GM15510 (cell line): ENCODE results near the gene CDKAL1.

Experiments
- POLR2A ChIP-seq: IDR thresholded peaks from 3 replicates; pipeline ENCODE4 v1.6.1; 2011; ENCODE audit warnings: borderline replicate concordance; ENCODE audit not compliant: insufficient read length; ENCODE audit errors: extremely low read depth

Gene CDKAL1

DNA sequence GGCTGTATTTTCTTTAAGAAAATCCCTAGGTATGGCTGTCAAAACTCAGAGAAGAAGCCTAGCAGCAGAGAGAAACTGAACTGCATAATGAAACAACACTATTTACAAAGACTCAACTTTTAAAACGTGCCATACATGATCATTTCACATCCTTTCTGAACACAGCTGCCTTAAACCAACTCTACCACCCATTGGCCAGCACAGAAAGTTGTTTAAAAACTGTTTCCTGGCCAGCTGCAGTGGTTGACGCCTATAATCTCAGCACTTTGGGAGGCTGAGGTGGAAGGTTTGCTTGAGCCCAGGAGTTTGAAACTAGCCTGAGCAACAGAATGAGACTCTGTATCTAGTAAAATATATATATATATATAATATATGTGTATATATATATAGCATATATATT, 722.9 kb downstream of the CDKAL1 start:
- TF ChIP-seq POLR2A = no peak

DNA sequence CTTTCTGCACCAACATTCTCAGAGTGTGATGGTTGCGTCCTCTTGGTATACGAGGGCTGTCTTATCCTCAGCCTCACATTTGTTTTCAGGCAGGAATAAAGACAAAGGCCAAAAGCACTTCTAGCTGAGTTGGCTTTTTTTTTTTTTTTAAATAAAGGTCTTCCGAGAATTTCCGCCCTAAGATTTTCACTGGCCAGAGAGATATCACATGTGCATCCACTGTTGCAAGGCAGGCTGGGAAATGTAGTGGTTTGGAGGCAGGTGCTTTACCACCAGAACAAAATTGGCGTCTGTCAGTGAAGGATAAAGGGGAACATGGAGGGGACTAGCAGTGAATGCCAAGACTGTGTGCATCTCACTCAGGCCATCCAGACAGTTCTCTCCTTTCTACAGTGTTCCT, 724.4 kb downstream of the CDKAL1 start:
- TF ChIP-seq POLR2A = no peak

DNA sequence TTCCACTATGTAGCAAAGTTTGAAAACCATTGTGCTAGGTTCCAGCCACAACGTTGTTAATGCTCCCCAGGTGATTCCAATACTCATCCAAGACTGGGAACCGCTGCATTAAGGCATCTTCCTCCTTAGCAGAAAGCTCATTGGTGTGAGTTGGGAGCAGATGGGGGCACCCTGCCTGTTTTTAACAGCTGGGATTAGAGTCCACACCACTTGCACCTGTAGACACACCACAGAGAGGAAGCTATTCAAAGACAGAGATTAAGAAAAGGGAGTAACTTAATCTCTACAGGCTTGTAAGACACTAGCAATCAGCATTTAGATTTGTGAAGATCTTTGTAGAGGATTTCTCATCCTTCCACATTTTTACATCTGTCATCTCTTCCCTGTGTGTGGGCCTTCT, 725.4 kb downstream of the CDKAL1 start:
- TF ChIP-seq POLR2A = no peak

DNA sequence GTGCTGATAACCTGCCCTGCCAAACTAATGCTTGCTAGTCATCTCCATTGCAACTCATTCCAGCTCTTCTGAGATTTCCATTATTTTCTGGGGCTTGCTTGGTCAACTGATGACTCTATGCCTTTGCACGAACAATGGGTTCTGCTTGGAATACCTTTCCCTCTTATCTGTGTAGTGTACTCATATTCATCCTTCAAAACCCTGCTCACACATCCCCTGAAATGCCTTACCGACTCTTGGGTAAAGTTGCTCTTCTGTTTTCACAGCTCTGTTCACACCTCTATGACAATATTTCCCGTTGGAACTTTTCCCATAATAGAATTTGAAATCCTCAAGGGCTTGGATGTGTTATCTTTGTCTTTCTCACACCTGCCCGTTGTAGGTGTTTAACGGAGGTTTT, 728.2 kb downstream of the CDKAL1 start:
- TF ChIP-seq POLR2A = no peak

DNA sequence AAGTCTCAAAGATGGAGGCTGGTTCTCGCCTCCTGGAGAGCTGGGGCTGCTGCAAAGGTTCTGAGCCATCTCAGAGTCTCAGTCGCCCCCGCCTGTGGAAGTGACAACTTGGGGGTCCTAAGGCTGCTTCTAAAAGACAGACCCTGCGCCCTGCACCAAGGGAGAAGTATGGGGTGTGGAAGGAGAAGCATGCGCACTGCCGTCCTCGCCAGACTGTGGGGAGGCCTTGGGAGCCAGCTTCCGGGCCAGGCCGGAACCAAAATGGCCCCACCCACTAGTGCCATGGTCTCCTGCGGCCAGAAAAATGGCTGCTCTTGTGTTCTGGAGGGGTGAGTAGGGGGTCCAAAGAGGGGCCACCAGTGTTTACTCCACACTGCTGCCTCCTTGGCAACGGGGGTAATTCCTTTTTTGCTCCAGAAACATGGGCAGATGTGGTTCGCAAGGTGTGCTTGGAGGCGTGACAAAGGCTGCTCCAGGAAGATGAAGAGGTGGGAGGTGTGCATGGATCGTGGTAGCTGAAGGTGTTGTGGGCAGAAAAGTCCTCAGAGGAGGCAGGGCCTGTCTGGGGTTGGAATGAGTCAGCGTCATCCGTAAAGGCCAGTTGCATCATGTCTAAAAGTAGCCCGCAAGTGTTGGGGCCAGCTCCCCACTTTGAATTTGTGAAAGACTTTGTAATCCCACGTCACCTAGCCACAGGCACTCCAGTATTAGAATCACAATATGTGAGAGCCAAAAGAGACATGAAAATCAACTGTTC, 729.5 kb downstream of the CDKAL1 start:
- no peak for TF ChIP-seq POLR2A

DNA sequence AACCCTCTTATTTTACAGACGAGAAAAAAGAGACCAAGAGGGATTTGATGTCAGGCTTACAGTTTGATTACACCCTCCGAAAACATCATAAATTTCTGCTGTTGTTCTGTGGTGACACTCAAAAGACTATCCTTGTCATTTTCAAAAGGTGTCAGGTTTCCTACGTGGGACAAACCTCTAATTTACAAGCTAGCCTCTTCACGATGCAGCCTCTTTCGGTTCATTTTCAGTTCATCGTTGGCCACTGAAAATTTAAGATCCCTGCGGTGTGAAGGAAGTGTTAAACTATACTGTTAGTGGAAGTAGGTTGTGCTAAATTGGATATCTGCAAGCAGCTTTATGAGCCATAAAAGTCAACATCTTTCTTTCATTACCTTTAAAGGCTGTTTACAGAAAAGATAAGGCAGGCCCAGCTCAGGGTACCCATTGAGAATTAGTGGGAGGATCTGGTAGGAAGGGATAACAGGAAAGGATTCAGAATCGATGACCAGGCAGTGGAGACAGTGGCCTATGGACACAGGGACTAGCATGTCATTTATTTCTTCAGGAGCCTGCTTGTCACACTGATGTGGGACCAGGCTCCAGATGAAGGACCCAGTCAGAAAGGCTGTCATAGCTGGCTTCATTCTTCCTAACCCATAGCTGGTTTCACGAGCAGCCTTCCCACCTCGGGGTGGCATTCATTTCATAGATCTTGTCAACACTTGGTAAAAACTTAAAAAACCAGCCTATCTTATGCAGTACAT, 730.2 kb downstream of the CDKAL1 start:
- no peak for TF ChIP-seq POLR2A

DNA sequence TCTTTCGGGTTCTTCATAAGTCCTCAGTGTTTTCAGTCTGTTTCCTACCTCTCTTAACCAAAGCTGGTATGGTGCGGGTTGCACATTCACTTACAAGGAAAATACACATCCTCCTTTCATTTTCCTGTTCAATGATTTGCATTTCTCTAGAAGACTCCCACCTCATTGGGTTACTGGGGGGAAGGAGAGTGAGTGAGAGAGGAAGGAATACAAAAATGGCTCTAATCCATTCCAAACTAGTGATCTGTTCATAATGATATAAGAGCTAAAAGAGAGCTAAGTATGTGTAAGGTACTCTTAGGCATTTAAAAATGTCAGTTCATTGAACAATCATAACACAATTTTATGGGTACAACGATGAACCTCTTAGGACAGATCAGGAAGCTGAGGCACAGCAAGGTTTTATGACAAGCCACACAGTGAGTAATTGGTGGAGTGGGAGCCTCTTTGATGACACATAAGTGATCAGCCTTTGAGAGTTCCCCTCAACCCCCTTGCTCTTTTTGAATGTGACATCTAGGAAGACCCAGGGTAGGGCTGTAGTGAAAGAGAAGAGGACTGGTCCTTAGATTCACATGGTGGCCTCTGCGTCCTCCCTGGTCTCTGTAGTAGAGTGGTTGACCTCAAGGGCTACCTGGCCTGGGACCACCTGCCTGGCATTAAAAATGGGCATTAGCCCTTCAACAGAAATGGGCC, 730.9 kb downstream of the CDKAL1 start:
- TF ChIP-seq POLR2A = no peak

DNA sequence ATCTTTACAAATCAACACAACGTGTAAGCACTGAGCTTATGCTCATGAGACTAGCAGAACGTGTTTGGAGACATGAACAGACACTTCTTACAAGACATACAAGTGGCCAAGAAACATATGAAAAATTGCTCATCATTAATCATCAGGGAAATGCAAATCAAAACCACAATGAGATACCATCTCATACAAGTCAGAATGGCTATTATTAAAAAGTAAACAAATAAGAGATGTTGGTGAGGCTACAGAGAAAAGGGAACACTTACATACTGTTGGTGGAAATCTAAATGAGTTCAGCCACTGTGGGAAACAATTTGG, 731.4 kb downstream of the CDKAL1 start:
- no peak for TF ChIP-seq POLR2A

DNA sequence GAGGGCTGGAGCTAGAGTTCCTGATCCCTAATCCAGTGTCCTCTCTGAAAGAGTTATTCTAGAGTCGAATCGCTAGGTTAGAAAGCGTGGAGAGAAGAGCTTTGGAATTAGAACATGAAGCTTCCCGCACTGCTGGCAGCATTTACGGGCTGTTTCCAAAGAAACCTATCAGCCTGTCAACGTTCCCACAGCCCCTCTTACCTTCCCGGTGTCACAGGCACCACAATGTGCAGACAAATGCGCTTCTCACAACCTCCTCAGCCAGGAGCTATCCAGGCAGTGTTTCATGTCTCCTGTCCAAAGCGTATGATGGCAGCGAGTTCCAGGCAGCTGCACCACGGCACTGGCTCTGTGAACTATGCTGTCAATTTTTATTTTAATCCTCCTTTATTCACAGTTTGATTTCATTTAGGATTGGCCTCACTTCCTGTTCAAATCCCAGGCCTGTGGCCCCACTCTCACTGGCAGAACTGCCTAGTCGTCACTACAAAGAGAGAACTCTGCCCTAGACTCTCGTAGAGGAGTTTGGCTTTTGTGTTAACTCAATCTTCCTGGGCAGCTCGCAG, 736.5 kb downstream of the CDKAL1 start:
- no peak for TF ChIP-seq POLR2A

GRCh38 chr6:21271428-21272155, 737.3 kb downstream of the CDKAL1 start:
- TF ChIP-seq POLR2A = no peak

DNA sequence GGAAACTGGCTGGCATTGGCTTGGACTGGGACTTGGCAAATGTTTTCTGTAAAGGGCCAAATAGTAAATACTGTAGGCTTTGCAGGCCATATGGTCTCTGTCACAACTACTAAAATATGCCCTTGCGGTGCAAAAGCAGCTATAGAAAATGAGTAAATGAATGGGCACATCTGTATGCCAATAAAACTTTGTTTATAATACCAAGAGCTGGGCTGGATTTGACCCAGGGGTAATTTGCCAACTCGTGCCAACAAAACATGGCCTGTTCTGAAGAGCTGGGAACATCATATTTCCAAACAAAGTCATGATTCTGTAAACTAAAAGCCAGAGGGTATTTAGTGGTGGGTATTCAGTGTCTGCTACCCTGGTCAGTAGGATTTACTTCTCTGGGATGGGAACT, 739.2 kb downstream of the CDKAL1 start:
- TF ChIP-seq POLR2A = no peak

DNA sequence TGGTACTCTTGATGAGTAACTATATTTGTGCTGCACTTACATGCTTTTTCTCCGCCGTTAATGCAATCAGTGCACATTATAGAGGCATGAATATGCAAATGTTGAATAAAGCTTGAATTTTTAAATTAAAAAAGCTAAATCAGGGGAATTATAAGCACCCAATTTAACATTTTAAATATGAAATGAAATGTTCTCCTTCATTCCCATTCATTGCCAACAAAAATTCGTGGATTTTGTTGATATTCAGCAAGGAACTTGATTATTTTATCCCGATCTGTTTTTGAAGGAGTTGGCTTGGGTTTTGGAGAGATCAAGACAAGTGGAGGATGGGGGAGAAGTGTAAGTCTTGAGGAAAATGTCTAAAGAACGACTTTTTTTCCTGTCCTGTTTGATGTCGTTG, 740.6 kb downstream of the CDKAL1 start:
- TF ChIP-seq POLR2A = no peak

GRCh38 chr6:21277601-21278374, 743.5 kb downstream of the CDKAL1 start:
- no peak for TF ChIP-seq POLR2A

GRCh38 chr6:21278375-21278745, 744.1 kb downstream of the CDKAL1 start:
- no peak for TF ChIP-seq POLR2A
